ENCODE results near the gene RRAD.

RRAD gene

GRCh38 chr16:66933776-66934137, 8.4 kb upstream of the RRAD start:
- DNase-seq: no peak

GRCh38 chr16:66932076-66932475, 6.7 kb upstream of the RRAD start:
- no peak for DNase-seq

GRCh38 chr16:66931665-66932064, 6.3 kb upstream of the RRAD start:
- no peak for DNase-seq

- no peak for DNase-seq
Measured at GRCh38 chr16:66930189-66930588, 4.9 kb upstream of the RRAD start.

- DNase-seq: no peak
Measured at GRCh38 chr16:66928702-66929388, 3.5 kb upstream of the RRAD start.

GRCh38 chr16:66927918-66928649, 2.7 kb upstream of the RRAD start:
- no peak for DNase-seq

GRCh38 chr16:66926961-66927436, 1.7 kb upstream of the RRAD start:
- peak in 2 of 3 experiments; percentile 8 to 43 for DNase-seq

- peak in 1 of 3 experiments; percentile 9 for DNase-seq
Measured at GRCh38 chr16:66926171-66926947, 1.0 kb upstream of the RRAD start.

GRCh38 chr16:66924527-66925321, 611 bp downstream of the RRAD start:
- no peak for DNase-seq

- DNase-seq: no peak
Measured at GRCh38 chr16:66923866-66924265, 1.5 kb downstream of the RRAD start.

GRCh38 chr16:66923247-66923731, 2.0 kb downstream of the RRAD start:
- peak in 2 of 3 experiments; percentile 6 to 15 for DNase-seq

GRCh38 chr16:66921729-66922450, 3.4 kb downstream of the RRAD start:
- no peak for DNase-seq

GRCh38 chr16:66920924-66921680, 4.2 kb downstream of the RRAD start:
- DNase-seq: no peak

- no peak for DNase-seq
Measured at GRCh38 chr16:66920299-66920590, 5.1 kb downstream of the RRAD start.

- no peak for DNase-seq
Measured at GRCh38 chr16:66919569-66920298, 5.6 kb downstream of the RRAD start.

GRCh38 chr16:66918803-66919568, 6.3 kb downstream of the RRAD start, which contains the start of gene CDH16:
Gene CDH16 (minus strand): TSS chr16:66918885. CDS start chr16:66918065, 820 bp downstream.
- DNase-seq: peak in 1 of 3 experiments; percentile 19

- no peak for DNase-seq
Measured at GRCh38 chr16:66918355-66918754, 7.0 kb downstream of the RRAD start.

GRCh38 chr16:66917741-66918140, 7.6 kb downstream of the RRAD start:
- DNase-seq: no peak

- DNase-seq: no peak
Measured at GRCh38 chr16:66916518-66916917, 8.8 kb downstream of the RRAD start.

GRCh38 chr16:66915041-66915440, 10.3 kb downstream of the RRAD start:
- no peak for DNase-seq

Data from NCI-H1417 (cell line).